HG03378 (cell line): Measurements from ENCODE around the gene CCDC167.
"Not testable (repeated sequence)": the region's sequence is repeated elsewhere in the genome, so short reads cannot be mapped to it uniquely, and the experiment has no call there.

ENCODE experiments used
- ATAC-seq: cut with Tn5 transposase; IDR thresholded peaks from one replicate; pipeline ENCODE4 v1.9.1; 2021; ENCODE audit warnings: mild to moderate bottlenecking, moderate library complexity; ENCODE audit not compliant: unreplicated experiment

CCDC167 gene

DNA sequence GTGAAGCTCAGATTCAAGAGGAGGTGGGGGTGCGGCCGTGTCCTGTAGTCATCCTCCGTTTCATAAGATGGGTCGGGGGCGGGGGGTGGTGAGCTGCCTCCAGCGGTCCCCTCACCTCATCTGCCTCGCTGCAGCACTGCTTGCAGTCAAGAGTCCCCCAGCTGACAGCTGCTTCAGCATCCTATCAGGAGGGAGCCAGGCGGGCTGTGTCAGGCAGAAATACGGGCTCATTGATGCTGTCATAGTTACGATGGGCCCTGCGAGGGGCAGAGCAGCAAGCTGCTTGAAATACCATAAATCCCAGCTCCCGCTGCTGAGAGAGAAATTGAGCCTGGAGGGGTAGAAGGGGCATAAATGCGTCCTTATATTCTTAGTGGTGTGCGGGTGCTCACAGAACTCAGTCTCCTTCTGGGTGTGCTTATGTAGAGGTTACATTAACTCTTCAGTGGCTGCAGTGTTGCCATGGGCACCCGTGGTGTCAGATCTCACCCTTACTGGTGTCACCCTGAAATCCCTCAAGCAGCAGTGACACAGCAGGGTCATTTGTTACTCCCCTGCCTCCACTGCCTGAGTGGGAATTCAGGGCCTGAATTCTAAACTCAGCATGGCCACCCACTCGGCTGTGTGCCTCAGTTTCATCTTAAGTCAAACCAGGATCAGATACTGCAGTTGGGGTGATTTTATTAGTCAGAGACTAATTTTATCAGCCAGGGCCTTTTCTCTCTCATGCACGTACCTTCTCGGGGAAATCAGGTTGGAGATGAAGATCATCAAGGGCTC lies 21.8 kb downstream of the CCDC167 start:
- ATAC-seq, result no peak

DNA sequence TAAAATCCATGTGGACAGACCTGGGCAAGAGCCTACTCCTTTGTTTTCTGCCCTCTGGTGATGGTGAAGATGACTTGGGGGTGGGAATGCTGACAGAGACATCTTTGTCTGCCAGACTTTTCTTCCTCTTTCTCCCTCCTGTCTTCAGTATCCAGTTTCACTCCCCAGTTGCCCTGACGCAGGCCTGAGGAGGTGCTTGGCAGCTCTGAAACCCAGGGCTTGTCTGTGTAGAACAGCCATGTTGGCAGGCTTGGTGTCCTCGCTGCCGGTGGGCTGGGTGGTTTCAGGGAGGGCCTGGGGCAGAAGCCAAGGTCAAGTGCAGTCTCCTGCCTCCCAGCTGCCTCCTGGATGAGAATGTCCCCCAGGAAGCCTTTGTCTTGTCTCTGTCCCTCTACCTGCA lies 22.5 kb downstream of the CCDC167 start:
- ATAC-seq, result no peak

DNA sequence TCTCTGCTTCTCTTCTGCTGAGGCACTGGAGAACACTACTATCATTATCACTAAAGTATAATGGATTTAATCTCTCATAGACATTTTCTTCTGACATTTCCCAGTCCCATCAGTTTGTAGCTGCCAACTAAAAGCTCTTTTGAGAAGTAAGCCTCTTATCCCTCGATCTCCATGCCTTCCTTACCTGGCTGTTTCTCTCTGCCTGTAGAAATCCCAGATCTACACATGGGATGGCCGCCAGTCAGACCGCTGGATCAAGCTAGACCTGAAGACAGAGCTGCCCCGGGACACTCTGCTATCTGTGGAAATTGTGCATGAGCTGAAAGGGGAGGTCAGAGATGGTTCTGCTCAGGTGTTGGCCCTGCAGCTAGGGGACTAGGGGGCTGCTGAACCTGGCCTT lies 25.4 kb downstream of the CCDC167 start:
- no peak for ATAC-seq

DNA sequence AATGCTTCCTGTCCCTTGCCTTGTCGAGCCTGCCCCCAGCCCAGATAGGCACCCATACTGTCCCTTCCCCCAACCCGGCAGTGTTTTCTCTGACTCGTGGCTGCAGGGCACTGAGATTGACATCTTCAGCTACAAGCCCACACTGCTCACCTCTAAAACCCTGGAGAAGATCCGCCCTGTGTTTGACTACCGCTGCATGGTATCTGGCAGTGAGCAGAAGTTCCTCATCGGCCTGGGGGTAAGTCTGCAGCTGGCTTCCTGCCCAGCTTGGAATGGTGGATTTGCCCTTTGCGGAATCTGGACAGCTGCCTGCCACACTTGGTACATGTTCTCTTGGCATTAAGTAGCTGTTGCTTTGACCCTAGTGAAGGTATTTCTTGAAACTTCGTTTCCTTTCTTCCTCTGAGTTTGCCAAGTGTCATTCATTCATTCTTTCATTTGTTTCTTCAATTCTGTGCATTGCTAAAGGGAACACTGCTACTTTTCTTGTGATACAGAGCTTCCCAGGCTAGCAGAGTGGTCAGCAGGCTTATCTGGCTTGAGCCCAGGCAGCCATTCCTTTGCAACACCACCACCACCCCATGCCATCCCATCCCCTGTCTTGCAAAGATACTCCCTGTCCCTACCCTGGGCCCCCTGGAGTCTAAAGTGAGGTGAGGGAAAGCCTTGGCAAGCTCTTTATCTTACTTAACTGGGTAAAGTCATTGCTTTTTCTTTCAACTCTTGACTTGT lies 26.2 kb downstream of the CCDC167 start:
- no peak for ATAC-seq

DNA sequence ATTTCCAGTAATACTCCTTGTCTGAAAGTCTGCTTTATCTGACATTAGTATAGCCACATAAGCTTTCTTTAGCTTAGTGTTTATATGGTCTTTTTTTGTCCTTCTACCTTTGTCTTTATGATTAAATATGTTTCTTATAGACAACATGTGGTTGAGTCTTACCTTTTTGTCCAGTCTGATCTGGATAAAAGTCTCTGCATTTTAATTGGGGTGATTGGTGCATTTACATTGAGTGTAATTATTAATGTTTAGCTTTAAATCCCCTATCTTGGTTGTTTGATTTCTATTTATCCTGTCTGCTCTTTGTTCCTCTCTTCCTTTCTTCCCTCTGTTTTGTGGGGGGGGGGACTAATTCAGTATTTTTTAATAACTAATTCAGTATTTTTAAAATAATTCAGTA lies 32.0 kb downstream of the CCDC167 start:
- ATAC-seq, result no peak

DNA sequence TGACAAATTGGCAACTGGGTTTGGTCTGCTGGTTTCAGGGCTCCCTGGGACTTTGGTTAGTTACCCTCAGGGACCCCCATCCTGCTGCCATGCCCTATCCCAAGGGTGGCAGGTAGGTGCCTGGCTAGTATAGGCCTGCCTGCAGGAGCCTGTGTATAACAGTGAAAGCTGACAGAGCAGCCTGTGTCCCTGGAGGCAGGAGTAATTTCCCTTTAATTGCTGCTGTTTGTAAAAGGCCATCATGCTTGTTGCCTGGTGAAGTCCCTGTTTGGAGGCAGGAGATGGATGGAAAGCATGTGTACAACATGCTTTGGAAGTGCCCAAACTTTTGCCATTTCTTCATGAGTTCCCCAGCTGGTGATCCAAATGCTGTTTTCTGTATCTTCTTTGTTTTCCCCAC lies 36.6 kb downstream of the CCDC167 start:
- ATAC-seq, result no peak

DNA sequence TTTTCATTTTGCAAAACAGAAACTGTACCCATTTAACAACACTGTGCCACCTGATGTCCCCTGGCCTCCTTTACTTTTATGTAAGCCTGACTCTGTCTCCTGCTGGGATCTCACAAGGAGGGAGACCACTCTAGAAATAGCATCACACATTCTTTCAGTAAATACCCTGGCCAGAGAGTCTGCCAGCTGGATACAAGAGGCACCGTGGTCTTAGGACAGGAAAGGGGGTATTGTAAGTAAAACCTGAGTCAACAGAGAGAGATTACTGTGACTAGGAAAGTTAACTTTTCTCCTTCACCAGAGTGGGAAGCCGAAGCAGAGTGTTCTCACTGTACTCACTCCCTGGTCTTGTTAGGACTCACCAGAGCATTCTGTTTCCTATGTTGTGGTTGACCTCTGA lies 38.9 kb downstream of the CCDC167 start:
- ATAC-seq, result no peak

DNA sequence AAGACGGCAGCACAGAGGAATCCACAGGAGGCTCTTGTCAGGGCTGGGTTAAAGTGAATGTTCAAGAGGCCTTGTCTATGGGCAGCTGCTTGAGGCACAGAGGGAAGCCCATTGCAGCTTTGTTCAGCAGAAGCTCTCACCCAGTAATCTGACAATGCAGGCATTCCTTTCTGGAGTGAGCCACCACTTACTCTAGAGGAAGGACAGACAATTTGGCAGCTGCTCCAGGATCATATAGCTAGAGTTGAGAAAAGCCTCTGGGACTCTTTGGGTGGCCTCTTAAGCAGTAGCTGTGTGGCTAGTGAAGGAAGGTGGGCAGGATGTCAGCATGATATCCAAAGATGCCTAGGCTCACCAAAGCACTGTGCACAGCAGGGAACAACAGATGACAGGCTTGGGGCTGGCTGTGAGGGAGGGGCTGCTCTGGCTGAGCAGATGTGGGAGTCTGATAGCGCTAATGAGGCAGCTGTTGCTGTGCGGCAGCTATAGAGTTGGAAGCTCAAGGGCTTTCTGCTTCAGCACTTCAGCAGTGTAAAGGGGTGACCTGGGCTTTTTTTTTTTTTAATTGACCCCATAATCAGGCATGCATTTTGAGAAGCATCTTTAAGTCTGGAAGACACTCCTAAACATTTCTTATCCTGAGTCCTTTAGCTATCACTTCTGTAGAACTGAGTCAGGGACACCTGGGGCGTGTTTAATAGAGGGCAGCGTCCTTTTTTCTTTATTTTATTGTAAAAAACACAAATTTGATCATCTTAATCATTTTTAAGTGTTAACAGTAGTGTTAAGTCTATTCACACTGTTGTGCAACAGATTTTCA lies 39.5 kb downstream of the CCDC167 start:
- ATAC-seq, result no peak

DNA sequence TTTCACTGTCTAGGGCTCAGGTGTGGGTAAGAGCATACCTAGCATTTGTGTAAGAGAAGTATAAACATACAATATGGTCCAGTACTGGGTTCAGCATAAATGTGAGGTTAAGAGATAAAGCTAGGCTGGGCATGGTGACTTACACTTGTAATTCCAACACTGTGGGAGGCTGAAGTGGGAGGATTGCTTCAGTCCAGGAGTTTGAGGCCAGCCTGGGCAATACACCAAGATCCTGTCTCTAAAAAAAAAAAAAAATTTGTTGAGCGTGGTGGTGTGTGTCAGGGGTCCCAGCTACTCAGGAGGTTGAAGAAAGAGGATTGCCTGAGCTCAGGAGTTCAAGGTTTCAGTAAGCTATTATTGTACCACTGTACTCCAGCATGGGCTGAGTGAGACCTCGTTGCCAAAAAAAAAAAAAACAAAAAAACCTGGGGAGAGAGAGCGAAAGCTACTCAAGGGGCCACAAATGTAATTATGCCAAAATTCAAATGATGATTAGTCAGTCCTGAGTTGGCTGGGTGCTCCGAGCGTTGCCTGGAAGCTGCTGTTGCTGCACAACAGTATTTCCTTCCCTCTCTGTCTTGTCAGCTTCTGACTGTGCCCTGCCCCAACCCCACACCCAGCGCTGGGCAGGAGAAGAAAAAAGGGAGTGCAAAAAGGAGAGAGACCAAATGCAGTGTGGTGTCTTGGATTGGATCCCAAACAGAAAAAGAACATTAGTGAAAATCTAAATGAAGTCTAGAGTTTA lies 42.7 kb downstream of the CCDC167 start:
- no peak for ATAC-seq

DNA sequence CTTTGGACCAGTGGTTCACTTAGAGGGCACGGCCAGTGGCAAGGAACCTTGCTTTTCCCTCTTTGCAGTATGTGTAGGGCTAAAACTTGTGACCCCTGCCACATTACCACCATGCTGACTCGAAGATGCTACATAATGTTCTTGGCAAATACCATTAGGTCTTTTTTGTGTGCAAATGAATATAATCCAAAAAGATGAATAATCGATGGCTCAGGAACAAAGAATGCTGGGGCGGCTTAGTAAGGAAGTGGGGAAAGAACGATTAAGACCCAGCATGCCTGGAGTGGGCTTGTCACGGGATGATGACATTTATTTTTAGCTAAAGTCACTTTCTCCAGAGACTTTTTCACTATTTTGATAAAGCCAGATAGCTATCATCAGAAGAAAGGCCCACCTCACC lies 43.6 kb downstream of the CCDC167 start:
- no peak for ATAC-seq

DNA sequence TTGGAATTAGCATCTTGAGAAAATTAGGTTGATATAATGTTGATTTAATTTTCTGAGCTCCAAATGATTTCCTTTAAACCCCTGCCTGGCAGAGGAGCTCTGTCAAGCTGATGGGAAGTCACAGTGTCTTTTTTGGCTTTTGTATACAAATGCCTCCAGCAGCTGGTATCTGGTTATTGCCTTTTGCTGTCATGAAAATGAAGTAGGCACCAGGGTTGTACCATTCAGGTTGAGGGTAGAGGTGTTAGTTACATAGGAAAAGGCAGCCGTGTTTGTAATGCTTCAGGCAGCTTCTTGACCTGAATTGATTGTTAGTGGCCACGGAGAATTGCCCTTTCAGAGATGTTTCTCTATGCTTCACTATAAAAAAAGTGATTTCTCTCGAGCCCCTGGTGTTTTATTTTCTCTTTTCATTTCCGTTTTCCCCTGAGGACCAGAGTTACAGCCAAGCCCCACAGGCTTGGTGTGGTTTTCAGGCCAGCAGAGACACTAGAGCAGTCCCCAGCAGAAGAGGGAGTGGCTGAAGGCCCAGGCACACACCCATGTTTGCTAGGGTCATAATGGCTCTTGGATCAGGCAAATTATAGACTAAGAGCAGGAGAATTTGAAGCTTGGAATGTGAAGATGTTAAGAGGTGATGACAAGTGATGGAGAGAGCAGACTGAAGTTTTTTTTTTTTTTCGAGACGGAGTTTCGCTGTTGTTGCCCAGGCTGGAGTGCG lies 45.1 kb downstream of the CCDC167 start:
- no peak for ATAC-seq

DNA sequence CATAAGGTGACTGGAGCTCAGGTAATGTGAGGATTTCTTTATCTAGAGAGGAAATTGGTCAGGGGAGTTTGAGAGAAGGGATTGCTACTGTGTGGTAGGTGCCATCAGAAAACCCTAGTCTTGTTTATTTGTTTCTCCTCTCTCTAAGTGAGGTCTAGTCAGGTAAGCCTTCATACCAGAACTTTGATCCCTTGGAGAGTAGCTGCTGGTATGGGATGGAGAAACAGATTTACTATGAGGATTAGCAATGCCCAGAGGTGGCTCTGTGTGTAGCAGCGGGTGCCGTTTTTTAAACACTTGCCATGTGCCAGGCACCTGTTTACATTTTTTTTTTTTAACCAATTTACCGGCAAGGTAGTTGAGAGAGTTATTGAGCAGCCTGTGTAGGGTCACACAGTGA lies 47.2 kb downstream of the CCDC167 start:
- no peak for ATAC-seq

DNA sequence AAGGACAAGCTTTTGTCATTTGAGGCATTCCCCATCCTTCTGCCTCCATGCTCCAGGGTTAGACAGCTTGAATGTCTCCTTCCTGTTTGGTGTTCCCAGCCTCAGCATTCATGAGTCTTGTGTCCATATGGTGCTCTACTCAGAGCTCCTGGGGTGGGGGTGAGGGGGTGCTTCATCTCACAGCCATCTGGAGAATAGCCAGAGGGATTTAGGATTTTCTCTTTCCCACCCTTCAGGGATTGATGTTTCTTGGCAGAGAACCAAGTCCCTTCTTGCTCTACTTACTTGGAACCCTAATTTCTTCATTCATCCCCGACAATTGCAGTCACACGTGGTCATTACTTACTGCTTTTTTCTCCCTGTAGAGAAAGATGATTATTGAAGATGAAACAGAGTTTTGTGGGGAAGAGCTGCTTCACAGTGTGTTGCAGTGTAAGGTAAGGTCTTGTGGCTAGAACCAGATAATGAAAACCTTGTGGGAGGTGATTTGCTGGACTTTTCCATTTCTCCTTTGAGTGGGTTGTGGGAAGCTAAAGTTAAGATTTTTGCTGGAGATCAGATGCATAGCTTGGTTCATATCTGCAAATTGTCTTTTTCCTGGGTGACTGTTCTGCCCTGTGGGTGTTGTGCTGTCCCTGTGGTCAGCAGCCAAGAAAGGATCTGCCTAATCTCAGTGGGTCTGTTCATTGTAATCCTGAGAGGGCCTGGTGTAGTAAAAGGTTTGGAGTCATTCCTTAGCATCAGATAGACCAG lies 48.1 kb downstream of the CCDC167 start:
- ATAC-seq, result no peak

DNA sequence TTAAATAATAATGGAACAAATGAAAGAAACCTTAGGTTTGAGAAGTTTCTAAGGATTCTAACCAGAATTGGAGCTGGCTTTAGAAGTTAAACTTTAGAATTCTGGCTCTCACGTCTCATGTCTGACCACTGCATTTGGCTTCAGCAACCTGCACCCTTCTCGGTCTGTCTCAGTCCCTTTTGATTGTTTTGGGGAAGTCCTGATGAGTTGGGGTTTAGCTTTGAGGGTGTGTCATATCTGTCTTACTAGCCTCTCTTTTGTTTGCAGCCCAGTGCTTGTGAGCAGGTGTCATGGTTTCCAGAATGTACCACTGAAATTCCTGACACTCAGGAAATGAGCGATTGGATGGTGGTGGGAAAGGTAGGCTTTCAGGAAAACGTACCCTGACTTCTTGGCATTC lies 49.7 kb downstream of the CCDC167 start:
- no peak for ATAC-seq

DNA sequence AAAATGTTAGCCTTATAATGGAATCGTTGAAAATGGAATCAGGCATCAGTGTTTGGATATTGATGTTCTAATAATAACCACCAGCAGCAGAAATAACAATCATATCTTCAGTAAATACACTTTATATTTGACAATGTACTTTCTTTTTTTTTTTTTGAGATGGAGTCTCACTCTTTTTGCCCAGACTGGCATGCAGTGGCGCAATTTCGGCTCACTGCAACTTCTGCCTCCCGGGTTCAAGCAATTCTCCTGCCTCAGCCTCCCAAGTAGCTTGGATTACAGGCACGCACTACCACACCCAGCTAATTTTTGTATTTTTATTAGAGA lies 56.5 kb downstream of the CCDC167 start:
- not testable (repeated sequence) for ATAC-seq

DNA sequence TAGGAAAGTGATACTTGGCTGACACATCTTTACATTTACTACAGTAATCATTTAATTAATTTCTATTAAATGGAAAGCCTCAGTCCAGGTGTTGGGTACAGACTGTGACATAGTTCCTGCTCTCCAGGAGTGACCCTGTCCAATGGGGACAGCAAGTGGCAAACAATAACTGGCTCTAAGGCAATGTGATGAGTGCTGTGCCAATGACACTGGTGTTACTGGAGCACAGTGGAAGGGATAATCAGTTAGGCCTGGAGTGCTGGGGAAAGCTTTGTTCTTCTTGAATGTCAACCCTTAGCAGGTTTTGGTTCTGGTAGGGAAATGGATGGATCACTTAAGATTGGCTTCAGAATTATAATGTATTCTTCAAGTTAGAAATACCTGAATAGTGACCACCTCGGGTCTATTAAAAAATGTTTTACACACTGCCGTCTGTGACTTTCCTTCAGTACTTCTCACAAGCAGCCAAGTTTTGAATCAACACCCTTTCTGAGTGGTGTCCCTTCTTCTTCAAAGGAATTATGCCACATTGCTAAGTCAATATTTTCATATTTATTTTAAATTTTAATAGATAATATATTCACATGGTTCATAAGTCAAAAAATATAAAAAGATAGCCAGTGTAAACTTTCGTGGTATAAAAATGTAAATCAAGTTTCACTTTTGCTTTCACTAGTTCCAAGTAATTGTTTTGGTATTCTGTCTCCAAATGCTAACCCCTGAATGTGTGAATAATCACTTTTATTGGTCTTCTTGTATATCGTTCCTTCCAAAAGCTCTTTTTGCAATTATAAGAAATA lies 57.1 kb downstream of the CCDC167 start:
- ATAC-seq, result no peak

DNA sequence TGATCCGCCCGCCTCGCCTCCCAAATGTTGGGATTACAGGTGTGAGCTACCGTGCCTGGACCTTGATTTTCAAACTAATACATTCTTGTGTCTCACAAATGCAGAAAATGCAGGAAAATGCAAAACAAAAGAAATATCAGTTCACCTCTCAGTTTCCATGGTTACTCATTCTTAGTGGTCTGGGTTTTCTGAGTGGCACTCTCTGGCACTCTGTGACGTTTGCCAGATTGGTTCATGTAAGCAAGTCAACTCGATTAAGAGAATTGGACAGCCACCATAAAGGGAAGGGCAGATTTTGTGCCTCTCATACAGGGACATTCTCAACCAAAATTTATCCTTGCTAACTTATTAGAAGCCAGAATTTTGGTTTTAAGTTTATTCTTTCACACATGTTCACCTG lies 58.0 kb downstream of the CCDC167 start:
- no peak for ATAC-seq

DNA sequence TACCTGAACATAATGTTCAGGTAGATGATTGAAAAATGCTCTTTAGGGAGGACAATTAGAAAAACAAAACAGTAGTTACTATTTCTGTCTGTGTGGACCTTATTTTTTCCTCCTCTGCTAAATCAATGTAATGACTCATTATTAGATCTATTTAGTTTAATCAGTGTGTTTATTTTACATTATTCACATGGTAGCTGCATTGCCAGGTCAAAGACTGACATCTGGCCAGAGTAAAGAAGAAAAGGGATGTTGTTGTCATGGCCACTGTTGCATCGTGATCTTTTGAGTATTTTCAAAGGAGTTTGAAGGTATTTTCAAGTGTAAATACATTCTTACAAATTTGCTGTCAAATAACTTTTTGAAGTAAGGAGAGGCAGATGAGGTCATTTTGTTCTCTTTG lies 60.8 kb downstream of the CCDC167 start:
- ATAC-seq, result no peak

DNA sequence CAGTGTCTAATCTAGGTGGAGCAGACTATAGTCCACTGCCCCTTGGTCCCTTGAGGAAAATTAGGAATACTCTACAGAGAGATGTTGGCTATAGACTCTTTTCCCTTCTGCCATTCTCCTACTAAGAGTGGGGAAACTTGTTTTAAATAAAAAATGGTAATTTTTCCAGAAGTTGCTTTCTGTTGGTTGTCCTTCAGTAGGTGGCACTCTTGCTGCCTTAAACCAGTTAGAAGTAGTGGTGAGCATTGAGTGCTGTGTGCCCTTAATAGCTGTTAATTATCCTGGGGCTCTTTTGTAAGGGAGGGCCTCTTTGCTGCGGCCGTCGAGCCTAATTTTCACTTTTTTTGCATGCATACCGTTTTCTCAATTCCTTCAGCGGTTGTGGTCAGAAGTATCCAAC lies 63.9 kb downstream of the CCDC167 start:
- ATAC-seq, result no peak
